HepG2 (cell line): ENCODE results near the gene NDRG3. TPM values are rescaled to one million over a fixed set of nuclear protein-coding genes. Genes with fewer than 3 reads are reported as not detected.

Experiments used
- AGO1 ChIP-seq: fragments of 200-400 bp; formaldehyde crosslinking; IDR thresholded peaks from 2 replicates; pipeline ENCODE4 v1.6.1; 2017; ENCODE audit warnings: mild to moderate bottlenecking, low read depth, low read length, moderate library complexity; ENCODE audit not compliant: poor library complexity, severe bottlenecking
- ATF7 ChIP-seq, 2 experiments: fragments of 450-650 bp in 1 of 2; sonication (generic) in 1 of 2; formaldehyde crosslinking in 1 of 2; IDR thresholded peaks; 2 replicates each; pipeline versions ENCODE4 v1.4.0 to v1.6.1; 2016 to 2020; ENCODE audit warnings: antibody characterized with exemption in 1 of 2, mild to moderate bottlenecking in 1 of 2, missing genetic modification reagents in 1 of 2
- BHLHE40 ChIP-seq: IDR thresholded peaks from 2 replicates; pipeline ENCODE4 v1.6.1; 2011; ENCODE audit warnings: low read length, improper control_type of control experiment
- DR1 ChIP-seq: sonication (generic); formaldehyde crosslinking; IDR thresholded peaks from 2 replicates; pipeline ENCODE4 v1.8.0; 2021; ENCODE audit warnings: mild to moderate bottlenecking, missing genetic modification reagents, inconsistent platforms
- GTF2F1 ChIP-seq: fragments of 150-350 bp; IDR thresholded peaks from 2 replicates; pipeline ENCODE4 v1.6.1; 2014; ENCODE audit warnings: low read length
- HNF4A ChIP-seq: sonication (generic); formaldehyde crosslinking; IDR thresholded peaks from 2 replicates; pipeline ENCODE4 v1.4.0; 2020; ENCODE audit warnings: missing genetic modification reagents
- NKX3-1 ChIP-seq: sonication (generic); formaldehyde crosslinking; IDR thresholded peaks from 2 replicates; pipeline ENCODE4 v1.5.0; 2020; ENCODE audit warnings: missing genetic modification reagents
- PHF20 ChIP-seq: sonication (generic); formaldehyde crosslinking; IDR thresholded peaks from 2 replicates; pipeline ENCODE4 v1.5.0; 2020; ENCODE audit warnings: mild to moderate bottlenecking, missing genetic modification reagents
- PTBP1 ChIP-seq: fragments of 200-400 bp; formaldehyde crosslinking; IDR thresholded peaks from 2 replicates; pipeline ENCODE4 v1.6.1; 2018; ENCODE audit warnings: low read length, low read depth; ENCODE audit not compliant: poor library complexity, severe bottlenecking
- SRF ChIP-seq: IDR thresholded peaks from 2 replicates; pipeline ENCODE4 v1.6.1; 2011; ENCODE audit warnings: mild to moderate bottlenecking, low read depth, low read length, moderate library complexity
- STAG1 ChIP-seq: sonication (generic); formaldehyde crosslinking; IDR thresholded peaks from 2 replicates; pipeline ENCODE4 v1.4.0; 2020; ENCODE audit warnings: missing genetic modification reagents
- ZNF292 ChIP-seq: sonication (generic); formaldehyde crosslinking; IDR thresholded peaks from 2 replicates; pipeline ENCODE4 v1.8.1; 2022; ENCODE audit warnings: mild to moderate bottlenecking, low read depth, missing genetic modification reagents, borderline replicate concordance
- ZNF33A ChIP-seq: sonication (generic); formaldehyde crosslinking; IDR thresholded peaks from 2 replicates; pipeline ENCODE4 v1.5.1; 2020; ENCODE audit warnings: missing genetic modification reagents, mild to moderate bottlenecking, moderate library complexity, borderline replicate concordance
- ZNF33B ChIP-seq: sonication (generic); formaldehyde crosslinking; IDR thresholded peaks from 2 replicates; pipeline ENCODE4 v1.5.1; 2020; ENCODE audit warnings: mild to moderate bottlenecking, missing genetic modification reagents
- ZNF441 ChIP-seq: sonication (generic); formaldehyde crosslinking; IDR thresholded peaks from 2 replicates; pipeline ENCODE4 v1.7.0; 2021; ENCODE audit warnings: missing genetic modification reagents, borderline replicate concordance
- ZNF552 ChIP-seq: sonication (generic); formaldehyde crosslinking; IDR thresholded peaks from 2 replicates; pipeline ENCODE4 v1.9.0; 2022; ENCODE audit warnings: missing genetic modification reagents, mild to moderate bottlenecking, borderline replicate concordance
- ZNF557 ChIP-seq: sonication (generic); formaldehyde crosslinking; IDR thresholded peaks from 2 replicates; pipeline ENCODE4 v1.4.0; 2020; ENCODE audit warnings: missing genetic modification reagents
- ZSCAN12 ChIP-seq: sonication (generic); formaldehyde crosslinking; IDR thresholded peaks from 2 replicates; pipeline ENCODE4 v1.9.0; 2021; ENCODE audit warnings: mild to moderate bottlenecking, missing genetic modification reagents
- ZSCAN25 ChIP-seq: sonication (generic); formaldehyde crosslinking; IDR thresholded peaks from 2 replicates; pipeline ENCODE4 v1.8.0; 2022; ENCODE audit warnings: mild to moderate bottlenecking, missing genetic modification reagents
- polyA plus RNA-seq, 8 experiments: library from polyadenylated mRNA; depleted of rRNA in 3 of 8; stranded (reverse) in 7 of 8; unstranded in 1 of 8; fragments of >200 nt; fragmentation: Illumina TruSeq in 4 of 8; extraction: Trizol in 4 of 8; gene quantifications; 2 replicates each; pipeline versions ENCODE4 v1.2.1 to v1.2.3, GENCODE V29; 2011 to 2016; ENCODE audit warnings: low read depth in 4 of 8, missing spikeins in 1 of 8, mixed read lengths in 1 of 8; ENCODE audit not compliant: insufficient read depth in 1 of 8
- total RNA-seq, 5 experiments: library from RNA; depleted of rRNA; stranded (reverse); fragments of >200 nt; fragmentation: Illumina TruSeq; extraction: Trizol; gene quantifications; 2 replicates each; pipeline ENCODE4 v1.2.3, GENCODE V29; 2016; ENCODE audit warnings: low read depth in 1 of 5
- TF ChIP-seq, protein P1 (sequence below): sonication (generic); formaldehyde crosslinking; IDR thresholded peaks from 2 replicates; pipeline ENCODE4 v1.8.0; 2022; ENCODE audit warnings: mild to moderate bottlenecking, missing genetic modification reagents, moderate library complexity
- TF ChIP-seq, protein P2 (sequence below): sonication (generic); formaldehyde crosslinking; IDR thresholded peaks from 2 replicates; pipeline ENCODE4 v1.4.0; 2020; ENCODE audit warnings: mild to moderate bottlenecking, missing genetic modification reagents
- TF ChIP-seq, protein P3 (sequence below): sonication (generic); formaldehyde crosslinking; IDR thresholded peaks from 2 replicates; pipeline ENCODE4 v1.5.0; 2020; ENCODE audit warnings: missing genetic modification reagents, mild to moderate bottlenecking, borderline replicate concordance
- TF ChIP-seq, protein P4 (sequence below): sonication (generic); formaldehyde crosslinking; IDR thresholded peaks from 2 replicates; pipeline ENCODE4 v1.4.0; 2020; ENCODE audit warnings: missing genetic modification reagents, low read depth, mild to moderate bottlenecking, borderline replicate concordance
- TF ChIP-seq, protein P5 (sequence below): sonication (generic); formaldehyde crosslinking; IDR thresholded peaks from 2 replicates; pipeline ENCODE4 v1.4.0; 2020; ENCODE audit warnings: missing genetic modification reagents, borderline replicate concordance

The NDRG3 gene
- total and polyA plus RNA-seq, 2 of the 13 experiments (the other 11 are each of a cell fraction or from before 2014, with no cell fraction given), result 36.0 to 40.5 TPM

DNA sequence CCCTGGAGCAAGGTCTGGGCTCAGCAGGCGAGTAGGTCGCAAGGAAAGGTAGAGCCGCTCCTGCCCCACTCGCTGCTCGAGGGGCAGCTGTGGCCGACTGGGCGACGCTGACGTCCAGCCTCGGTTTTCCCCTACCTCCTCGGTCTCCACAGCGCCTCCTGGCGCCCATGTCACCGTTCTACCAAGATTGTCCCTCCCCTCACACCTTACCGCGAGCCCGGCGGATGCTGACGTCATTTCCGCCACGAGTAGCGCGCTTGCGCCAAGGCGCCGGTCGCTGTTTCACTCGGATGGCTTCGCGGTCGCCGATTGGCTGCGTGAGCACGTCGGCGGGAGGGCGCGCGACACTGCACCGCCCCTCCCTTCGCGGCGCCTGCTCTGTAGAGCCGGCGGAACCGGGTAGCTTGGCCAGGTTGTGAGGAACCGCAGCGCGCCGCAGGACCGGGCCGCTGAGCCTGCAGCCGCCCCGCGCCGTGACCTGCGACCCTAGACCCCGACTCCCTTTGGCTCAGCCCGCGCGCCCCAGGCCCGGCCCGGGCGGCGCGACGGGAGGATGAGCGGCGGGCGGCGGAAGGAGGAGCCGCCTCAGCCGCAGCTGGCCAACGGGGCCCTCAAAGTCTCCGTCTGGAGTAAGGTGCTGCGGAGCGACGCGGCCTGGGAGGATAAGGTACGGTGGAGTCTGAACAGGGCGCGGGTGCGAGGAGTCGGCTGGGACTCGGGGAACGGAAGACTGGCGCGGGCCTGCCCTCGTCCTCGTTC is 140.3 kb downstream of the NDRG3 start, which contains the start of gene RAB5IF (continued):
- TF ChIP-seq DR1 (CRISPR knock-in tag), result peak; percentile 96
- TF ChIP-seq, protein P1, sequence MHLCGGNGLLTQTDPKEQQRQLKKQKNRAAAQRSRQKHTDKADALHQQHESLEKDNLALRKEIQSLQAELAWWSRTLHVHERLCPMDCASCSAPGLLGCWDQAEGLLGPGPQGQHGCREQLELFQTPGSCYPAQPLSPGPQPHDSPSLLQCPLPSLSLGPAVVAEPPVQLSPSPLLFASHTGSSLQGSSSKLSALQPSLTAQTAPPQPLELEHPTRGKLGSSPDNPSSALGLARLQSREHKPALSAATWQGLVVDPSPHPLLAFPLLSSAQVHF (CRISPR knock-in tag), result 0 out of 2 replicates have a peak, but pooled peaks have one; percentile 54
- no peak; the same call in none of the 2 replicates for TF ChIP-seq GTF2F1
- peak; percentile 59 for TF ChIP-seq BHLHE40
- peak; percentile 55 for TF ChIP-seq AGO1
- TF ChIP-seq, protein P2, sequence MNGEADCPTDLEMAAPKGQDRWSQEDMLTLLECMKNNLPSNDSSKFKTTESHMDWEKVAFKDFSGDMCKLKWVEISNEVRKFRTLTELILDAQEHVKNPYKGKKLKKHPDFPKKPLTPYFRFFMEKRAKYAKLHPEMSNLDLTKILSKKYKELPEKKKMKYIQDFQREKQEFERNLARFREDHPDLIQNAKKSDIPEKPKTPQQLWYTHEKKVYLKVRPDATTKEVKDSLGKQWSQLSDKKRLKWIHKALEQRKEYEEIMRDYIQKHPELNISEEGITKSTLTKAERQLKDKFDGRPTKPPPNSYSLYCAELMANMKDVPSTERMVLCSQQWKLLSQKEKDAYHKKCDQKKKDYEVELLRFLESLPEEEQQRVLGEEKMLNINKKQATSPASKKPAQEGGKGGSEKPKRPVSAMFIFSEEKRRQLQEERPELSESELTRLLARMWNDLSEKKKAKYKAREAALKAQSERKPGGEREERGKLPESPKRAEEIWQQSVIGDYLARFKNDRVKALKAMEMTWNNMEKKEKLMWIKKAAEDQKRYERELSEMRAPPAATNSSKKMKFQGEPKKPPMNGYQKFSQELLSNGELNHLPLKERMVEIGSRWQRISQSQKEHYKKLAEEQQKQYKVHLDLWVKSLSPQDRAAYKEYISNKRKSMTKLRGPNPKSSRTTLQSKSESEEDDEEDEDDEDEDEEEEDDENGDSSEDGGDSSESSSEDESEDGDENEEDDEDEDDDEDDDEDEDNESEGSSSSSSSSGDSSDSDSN (CRISPR knock-in tag), result peak; percentile 96
- TF ChIP-seq ZNF33A (CRISPR knock-in tag), result no peak; the same call in 1 of the 2 replicates
- no peak; the same call in 1 of the 2 replicates for TF ChIP-seq ZNF33B
- TF ChIP-seq ZNF292 (CRISPR knock-in tag), result peak; percentile 67
- TF ChIP-seq ATF7 (IDR thresholded peaks at IDR 0.05), result peak; percentile 100
- TF ChIP-seq ATF7 (CRISPR knock-in tag; IDR thresholded peaks at IDR 0.05), result peak; percentile 99
- TF ChIP-seq ZNF552 (CRISPR knock-in tag), result peak; percentile 84
- TF ChIP-seq, protein P3, sequence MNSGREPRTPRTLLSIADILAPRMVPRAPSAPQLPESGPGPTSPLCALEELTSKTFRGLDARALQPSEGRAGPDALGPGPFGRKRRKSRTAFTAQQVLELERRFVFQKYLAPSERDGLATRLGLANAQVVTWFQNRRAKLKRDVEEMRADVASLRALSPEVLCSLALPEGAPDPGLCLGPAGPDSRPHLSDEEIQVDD (CRISPR knock-in tag), result peak; percentile 44; the same call in 1 of the 2 replicates
- TF ChIP-seq, protein P4, sequence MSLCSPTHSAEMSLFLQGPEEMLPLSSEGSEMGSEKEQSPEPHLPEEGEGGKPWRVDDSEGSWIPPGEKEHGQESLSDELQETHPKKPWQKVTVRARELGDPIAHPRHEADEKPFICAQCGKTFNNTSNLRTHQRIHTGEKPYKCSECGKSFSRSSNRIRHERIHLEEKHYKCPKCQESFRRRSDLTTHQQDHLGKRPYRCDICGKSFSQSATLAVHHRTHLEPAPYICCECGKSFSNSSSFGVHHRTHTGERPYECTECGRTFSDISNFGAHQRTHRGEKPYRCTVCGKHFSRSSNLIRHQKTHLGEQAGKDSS (CRISPR knock-in tag), result peak; percentile 94
- 0 out of 2 replicates have a peak, but pooled peaks have one; percentile 76 for TF ChIP-seq ZNF557 (CRISPR knock-in tag)
- peak; percentile 60; the same call in 1 of the 2 replicates for TF ChIP-seq SRF
- peak; percentile 62 for TF ChIP-seq NKX3-1 (CRISPR knock-in tag)
- no peak for TF ChIP-seq ZSCAN12 (CRISPR knock-in tag)
- peak; percentile 96 for TF ChIP-seq ZNF441
- no peak for TF ChIP-seq PTBP1
- peak; percentile 84 for TF ChIP-seq ZSCAN25 (CRISPR knock-in tag)
- TF ChIP-seq PHF20 (CRISPR knock-in tag), result peak; percentile 99
- TF ChIP-seq STAG1 (CRISPR knock-in tag), result peak; percentile 94
- peak; percentile 53 for TF ChIP-seq HNF4A (CRISPR knock-in tag)
- TF ChIP-seq, protein P5, sequence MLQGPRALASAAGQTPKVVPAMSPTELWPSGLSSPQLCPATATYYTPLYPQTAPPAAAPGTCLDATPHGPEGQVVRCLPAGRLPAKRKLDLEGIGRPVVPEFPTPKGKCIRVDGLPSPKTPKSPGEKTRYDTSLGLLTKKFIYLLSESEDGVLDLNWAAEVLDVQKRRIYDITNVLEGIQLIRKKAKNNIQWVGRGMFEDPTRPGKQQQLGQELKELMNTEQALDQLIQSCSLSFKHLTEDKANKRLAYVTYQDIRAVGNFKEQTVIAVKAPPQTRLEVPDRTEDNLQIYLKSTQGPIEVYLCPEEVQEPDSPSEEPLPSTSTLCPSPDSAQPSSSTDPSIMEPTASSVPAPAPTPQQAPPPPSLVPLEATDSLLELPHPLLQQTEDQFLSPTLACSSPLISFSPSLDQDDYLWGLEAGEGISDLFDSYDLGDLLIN (CRISPR knock-in tag), result peak; percentile 90; the same call in 1 of the 2 replicates
